Measurements from ENCODE around the gene CCT2. TPM values are rescaled to one million over a fixed set of nuclear protein-coding genes. Genes with fewer than 3 reads are reported as not detected.
A peak's percentile ranks its signal among the peaks of the same experiment; 100 is the strongest.

The CCT2 gene
- total and polyA plus RNA-seq, 2 of the 4 experiments (the other 2 are of a cell fraction), result 194 to 651 TPM

- H3K36me3 ChIP-seq (ENCODE audit: control insufficient read depth, insufficient read depth, low read length), result no peaks in the 10 kb centered on the region
- H3K9ac ChIP-seq (ENCODE audit: low read depth, low read length), result no peak overlapping the region
- H2AK9ac ChIP-seq (replicated peaks; ENCODE audit: low read depth, low read length, poor library complexity), result no peak overlapping the region
- no peak overlapping the region for H2BK20ac ChIP-seq (ENCODE audit: low read depth, low read length)
- H3K56ac ChIP-seq (ENCODE audit: extremely low read depth, insufficient read depth, low read length), result no peak overlapping the region
- H3K4ac ChIP-seq (ENCODE audit: low read depth, low read length), result no peak overlapping the region
- ChIA-PET CTCF (no interaction called here), POLR2A (ENCODE audit: unreplicated experiment) (no interaction called here)
- no peak overlapping the region for H3K4me3 ChIP-seq (ENCODE audit: insufficient read depth, low read depth, low read length)
- H4K20me1 ChIP-seq (ENCODE audit: insufficient read depth, low read length), result no peaks in the 10 kb centered on the region
- no peak overlapping the region for H2BK15ac ChIP-seq (ENCODE audit: low read depth, low read length)
- no peaks in the 10 kb centered on the region for H3K4me1 ChIP-seq (ENCODE audit: control insufficient read depth, insufficient read depth, low read length)
- H3K14ac ChIP-seq (replicated peaks; ENCODE audit: low read depth, low read length), result no peak overlapping the region
- in situ Hi-C loops (cut with MboI; ENCODE audit: low sequenced_read_pairs), result no loop called here
- peaks cover 4% of the 10 kb centered on the region; the same call in 1 of the 2 replicates for H3K27me3 ChIP-seq (ENCODE audit: control insufficient read depth, insufficient read depth, low read length)
- H3K18ac ChIP-seq (ENCODE audit: low read depth, low read length), result no peak overlapping the region
- TF ChIP-seq, protein P1, sequence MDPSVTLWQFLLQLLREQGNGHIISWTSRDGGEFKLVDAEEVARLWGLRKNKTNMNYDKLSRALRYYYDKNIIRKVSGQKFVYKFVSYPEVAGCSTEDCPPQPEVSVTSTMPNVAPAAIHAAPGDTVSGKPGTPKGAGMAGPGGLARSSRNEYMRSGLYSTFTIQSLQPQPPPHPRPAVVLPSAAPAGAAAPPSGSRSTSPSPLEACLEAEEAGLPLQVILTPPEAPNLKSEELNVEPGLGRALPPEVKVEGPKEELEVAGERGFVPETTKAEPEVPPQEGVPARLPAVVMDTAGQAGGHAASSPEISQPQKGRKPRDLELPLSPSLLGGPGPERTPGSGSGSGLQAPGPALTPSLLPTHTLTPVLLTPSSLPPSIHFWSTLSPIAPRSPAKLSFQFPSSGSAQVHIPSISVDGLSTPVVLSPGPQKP (IDR thresholded peaks at IDR 0.05; ENCODE audit: borderline replicate concordance, low read depth, low read length), result no peak
- no peak; the same call in 1 of the 2 replicates for TF ChIP-seq RAD21 (IDR thresholded peaks at IDR 0.05; ENCODE audit: low read length)
- TF ChIP-seq, protein P2, sequence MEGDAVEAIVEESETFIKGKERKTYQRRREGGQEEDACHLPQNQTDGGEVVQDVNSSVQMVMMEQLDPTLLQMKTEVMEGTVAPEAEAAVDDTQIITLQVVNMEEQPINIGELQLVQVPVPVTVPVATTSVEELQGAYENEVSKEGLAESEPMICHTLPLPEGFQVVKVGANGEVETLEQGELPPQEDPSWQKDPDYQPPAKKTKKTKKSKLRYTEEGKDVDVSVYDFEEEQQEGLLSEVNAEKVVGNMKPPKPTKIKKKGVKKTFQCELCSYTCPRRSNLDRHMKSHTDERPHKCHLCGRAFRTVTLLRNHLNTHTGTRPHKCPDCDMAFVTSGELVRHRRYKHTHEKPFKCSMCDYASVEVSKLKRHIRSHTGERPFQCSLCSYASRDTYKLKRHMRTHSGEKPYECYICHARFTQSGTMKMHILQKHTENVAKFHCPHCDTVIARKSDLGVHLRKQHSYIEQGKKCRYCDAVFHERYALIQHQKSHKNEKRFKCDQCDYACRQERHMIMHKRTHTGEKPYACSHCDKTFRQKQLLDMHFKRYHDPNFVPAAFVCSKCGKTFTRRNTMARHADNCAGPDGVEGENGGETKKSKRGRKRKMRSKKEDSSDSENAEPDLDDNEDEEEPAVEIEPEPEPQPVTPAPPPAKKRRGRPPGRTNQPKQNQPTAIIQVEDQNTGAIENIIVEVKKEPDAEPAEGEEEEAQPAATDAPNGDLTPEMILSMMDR (conservative IDR thresholded peaks at IDR 0.05; ENCODE audit: low read depth, low read length), result 0 out of 2 replicates have a peak, but pooled peaks have one; percentile 17
- no peaks in the 10 kb centered on the region for H3K79me1 ChIP-seq (ENCODE audit: low read depth in 1 of 2, low read length in 2 of 2)
- no peak overlapping the region for H2AK5ac ChIP-seq (ENCODE audit: low read depth, low read length)
- dilution Hi-C loops (cut with HindIII; ENCODE audit: low sequenced_read_pairs, unreplicated experiment), result no loop called here
- H3K4me2 ChIP-seq (ENCODE audit: low read depth, low read length), result no peak overlapping the region
- no peak overlapping the region for H3K27ac ChIP-seq (ENCODE audit: insufficient read depth, low read length)
- no peak overlapping the region for H3K23ac ChIP-seq (ENCODE audit: low read depth, low read length)
- no TSS peak for BruUV-seq (replicated peaks)
- H2BK120ac ChIP-seq (ENCODE audit: low read depth, low read length), result no peak overlapping the region
- H4K91ac ChIP-seq (ENCODE audit: insufficient read depth, low read depth, low read length), result no peak overlapping the region
- WGBS, 2 experiments (ENCODE audit: extremely low coverage in 2 of 2, insufficient read length in 1 of 2), result no CpG with 5 or more reads among the region's 2 CpGs
- no peaks in the 10 kb centered on the region for H3K9me1 ChIP-seq (ENCODE audit: insufficient read depth, low read length)
- no peak overlapping the region for H4K5ac ChIP-seq (ENCODE audit: low read depth, low read length)
- H4K8ac ChIP-seq (ENCODE audit: low read depth in 2 of 2, low read length in 2 of 2), result no peak overlapping the region
- DNase-seq (no peak), ATAC-seq (ENCODE audit: low read depth) (0 out of 2 replicates have a peak, but pooled peaks have one; percentile 32)
- no peak overlapping the region for H2AFZ ChIP-seq (replicated peaks; ENCODE audit: low read length, poor library complexity)
- no peak overlapping the region for H2BK5ac ChIP-seq (ENCODE audit: low read depth, low read length, poor library complexity, severe bottlenecking)
- intact Hi-C loops (cut with micrococcal nuclease), result no loop called here
- no peaks in the 10 kb centered on the region for H3K9me3 ChIP-seq (ENCODE audit: control insufficient read depth, insufficient read depth, low read length)
Measured at GRCh38 chr12:69633061-69633460, 47.8 kb downstream of the CCT2 start.
